Activated naive CD4-positive, alpha-beta T cell treated with anti-CD3 and anti-CD28 coated beads for 36 hours (primary cell): ENCODE results near the gene PSMD13. TPM values are rescaled to one million over a fixed set of nuclear protein-coding genes. Genes with fewer than 3 reads are reported as not detected.

Source experiments
- CTCF ChIA-PET: fragments of 350-600 bp; sonication (Branson Sonifier 250); formaldehyde crosslinking; loops from one replicate; lab custom pipeline; 2021; ENCODE audit warnings: antibody characterized with exemption; lab: Charles Lee
- DNase-seq: peaks from one replicate; pipeline ENCODE4 v3.0.0-alpha.2; 2020
- H3K27ac Mint-ChIP-seq: one replicate; pipeline ENCODE4 v1.8.0; 2021; ENCODE audit warnings: mild to moderate bottlenecking, mixed read lengths
- H3K27me3 Mint-ChIP-seq: one replicate; pipeline ENCODE4 v1.8.0; 2021; ENCODE audit warnings: low read depth, mixed read lengths
- H3K36me3 Mint-ChIP-seq: one replicate; pipeline ENCODE4 v1.8.0; 2021; ENCODE audit warnings: low read depth, mixed read lengths
- H3K4me1 Mint-ChIP-seq: one replicate; pipeline ENCODE4 v1.8.0; 2021; ENCODE audit warnings: low read depth, mixed read lengths
- H3K4me3 Mint-ChIP-seq: one replicate; pipeline ENCODE4 v1.8.0; 2021; ENCODE audit warnings: mild to moderate bottlenecking, moderate library complexity, mixed read lengths
- H3K9me3 Mint-ChIP-seq: one replicate; pipeline ENCODE4 v1.8.0; 2021; ENCODE audit warnings: mixed read lengths
- intact Hi-C: fragments of 100-400 bp; cut with micrococcal nuclease; formaldehyde crosslinking; loops from one replicate; pipeline ENCODE4 v1.15.1; 2023
- total RNA-seq, 2 experiments: library from RNA; stranded (reverse); gene quantifications; one replicate each; pipeline ENCODE4 v1.2.3, GENCODE V29; 2021

The PSMD13 gene
- total RNA-seq, 2 experiments from 2014 or later: 206 to 210 TPM

DNA sequence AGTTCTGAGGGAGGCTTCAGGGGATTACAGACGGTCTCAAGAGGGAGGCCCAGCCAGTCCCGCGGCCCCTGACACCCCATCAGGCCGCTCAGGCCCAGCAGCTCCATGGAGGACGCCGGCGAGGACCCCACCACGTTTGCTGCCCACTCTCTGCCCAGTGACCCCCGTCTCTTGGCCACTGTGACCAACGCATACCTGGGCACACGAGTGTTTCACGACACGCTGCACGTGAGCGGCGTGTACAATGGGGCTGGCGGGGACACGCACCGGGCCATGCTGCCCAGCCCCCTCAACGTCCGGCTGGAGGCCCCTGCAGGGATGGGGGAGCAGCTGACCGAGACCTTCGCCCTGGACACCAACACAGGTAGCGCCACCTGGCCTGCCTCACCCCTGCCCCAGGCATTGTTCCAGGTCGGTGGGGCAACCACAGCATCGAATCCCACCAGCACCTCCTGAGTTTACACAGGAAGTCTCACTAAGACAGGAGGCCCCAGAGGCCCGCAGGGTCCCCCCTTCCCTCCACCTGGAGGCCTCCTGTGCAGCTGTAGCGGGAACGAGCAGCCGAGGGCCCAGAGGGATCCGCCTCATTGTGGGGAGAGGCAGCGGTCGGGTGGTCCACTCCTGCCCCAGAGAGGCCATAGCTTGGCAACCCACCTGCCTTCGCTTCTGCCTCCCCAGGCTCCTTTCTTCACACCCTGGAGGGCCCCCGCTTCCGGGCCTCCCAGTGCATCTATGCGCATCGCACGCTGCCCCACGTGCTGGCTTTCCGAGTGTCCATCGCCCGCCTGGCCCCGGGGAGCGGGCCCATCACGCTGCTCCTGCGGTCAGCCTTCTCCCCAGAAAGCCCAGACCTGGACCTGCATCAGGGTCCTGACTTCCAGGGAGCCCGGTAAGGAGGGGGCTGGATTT is 53.2 kb downstream of the PSMD13 start:
- CTCF ChIA-PET: interaction anchor here (1.0 to 4.2 kb wide), 2 partner anchors 15 to 39 kb away, joined by 3 to 12 read pairs; no protein-coding TSS in a partner anchor
- H3K4me1 Mint-ChIP-seq: peaks cover 33% of the 10 kb centered on the region
- H3K27ac Mint-ChIP-seq: peak overlapping the region; percentile 73
- no peak for DNase-seq
- H3K27me3 Mint-ChIP-seq: peaks cover 2% of the 10 kb centered on the region
- H3K36me3 Mint-ChIP-seq: peaks cover 19% of the 10 kb centered on the region
- intact Hi-C loops: loop anchor here (1.0 to 5.0 kb wide), 3 partner anchors 9 to 83 kb away; partner anchors contain the start of genes BET1L and RIC8A
- peak overlapping the region; percentile 72 for H3K4me3 Mint-ChIP-seq
- no peaks in the 10 kb centered on the region for H3K9me3 Mint-ChIP-seq

DNA sequence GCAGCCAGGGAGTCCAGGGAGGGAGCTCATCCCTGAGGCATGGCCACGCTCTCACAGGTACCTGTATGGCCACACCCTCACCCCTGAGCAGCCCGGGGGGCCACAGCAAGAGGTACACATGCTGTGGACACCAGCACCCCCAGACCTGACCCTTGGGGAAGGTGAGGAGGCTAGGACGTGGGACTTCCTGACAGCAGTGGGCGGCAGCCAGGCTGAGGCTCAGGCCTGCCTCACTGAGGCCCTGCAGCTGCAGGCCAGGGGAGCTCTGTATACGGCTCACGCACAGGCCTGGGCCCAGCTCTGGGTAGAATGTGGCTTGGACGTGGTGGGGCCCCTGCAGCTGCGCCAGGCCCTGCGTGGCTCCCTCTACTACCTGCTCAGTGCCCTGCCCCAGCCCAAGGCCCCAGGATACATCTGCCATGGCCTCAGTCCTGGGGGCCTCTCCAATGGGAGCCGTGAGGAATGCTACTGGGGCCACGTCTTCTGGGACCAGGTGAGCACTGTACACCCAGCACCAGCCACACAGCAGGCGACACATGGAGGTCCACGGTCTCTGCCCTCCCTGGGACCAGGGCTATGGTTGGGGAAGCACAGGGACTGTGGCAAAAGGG is 54.0 kb downstream of the PSMD13 start:
- intact Hi-C loops: no loop called here
- Mint-ChIP-seq H3K4me1 (peaks cover 28% of the 10 kb centered on the region), H3K9me3 (no peaks in the 10 kb centered on the region), H3K36me3 (peaks cover 19% of the 10 kb centered on the region), H3K27me3 (peaks cover 2% of the 10 kb centered on the region), H3K27ac (peak overlapping the region; percentile 44), H3K4me3 (peak overlapping the region; percentile 72)
- CTCF ChIA-PET: interaction anchor here (1.0 to 4.2 kb wide), 2 partner anchors 14 to 40 kb away, joined by 3 to 12 read pairs; no protein-coding TSS in a partner anchor
- no peak for DNase-seq

DNA sequence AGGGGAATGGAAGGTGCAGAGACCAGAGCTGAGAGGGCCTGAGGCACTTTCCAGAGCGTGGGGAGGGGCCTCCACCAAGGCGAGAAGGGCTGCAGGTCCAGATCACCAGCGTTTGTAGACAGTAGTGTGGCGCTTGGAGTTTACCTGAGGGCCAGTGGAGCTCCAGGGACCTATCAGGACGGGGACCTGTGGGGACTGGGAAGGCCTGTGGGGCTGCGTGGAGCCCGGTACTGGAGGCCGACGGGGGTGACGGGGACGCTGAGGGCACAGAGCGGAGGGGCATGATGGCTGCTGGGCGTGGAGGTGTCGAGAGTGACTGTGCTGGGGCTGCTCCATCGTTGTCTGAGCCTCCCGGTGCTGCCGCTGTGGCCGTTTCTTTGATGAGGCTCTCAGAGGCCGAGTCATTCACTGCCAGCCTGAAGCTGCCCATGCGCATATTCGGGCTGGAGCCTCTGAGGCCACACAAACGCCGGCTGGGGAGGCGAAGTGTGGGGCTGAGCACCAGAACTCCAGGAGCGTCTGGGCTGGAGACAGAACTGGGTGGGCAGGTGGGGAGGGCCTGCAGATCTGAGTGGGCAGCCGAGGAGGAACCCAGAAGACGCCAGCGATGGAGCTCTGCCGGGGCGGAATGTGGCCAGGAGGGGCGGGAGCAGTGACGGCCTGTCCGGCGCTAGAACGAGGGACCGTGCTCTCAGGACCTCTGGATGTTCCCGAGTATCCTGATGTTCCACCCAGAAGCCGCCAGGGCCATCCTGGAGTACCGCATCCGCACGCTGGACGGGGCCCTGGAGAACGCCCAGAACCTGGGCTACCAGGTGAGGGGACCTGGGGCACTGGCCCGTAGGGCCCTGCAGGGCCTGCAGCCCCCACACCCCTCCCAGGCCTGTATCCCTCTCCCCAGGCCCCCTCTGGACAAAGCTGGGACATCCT is 54.8 kb downstream of the PSMD13 start:
- Mint-ChIP-seq H3K27ac (peak overlapping the region; percentile 44), H3K4me3 (peak overlapping the region; percentile 8), H3K9me3 (no peaks in the 10 kb centered on the region), H3K36me3 (peaks cover 19% of the 10 kb centered on the region), H3K27me3 (peaks cover 2% of the 10 kb centered on the region), H3K4me1 (peaks cover 21% of the 10 kb centered on the region)
- CTCF ChIA-PET: no interaction called here
- no peak for DNase-seq
- intact Hi-C loops: no loop called here

DNA sequence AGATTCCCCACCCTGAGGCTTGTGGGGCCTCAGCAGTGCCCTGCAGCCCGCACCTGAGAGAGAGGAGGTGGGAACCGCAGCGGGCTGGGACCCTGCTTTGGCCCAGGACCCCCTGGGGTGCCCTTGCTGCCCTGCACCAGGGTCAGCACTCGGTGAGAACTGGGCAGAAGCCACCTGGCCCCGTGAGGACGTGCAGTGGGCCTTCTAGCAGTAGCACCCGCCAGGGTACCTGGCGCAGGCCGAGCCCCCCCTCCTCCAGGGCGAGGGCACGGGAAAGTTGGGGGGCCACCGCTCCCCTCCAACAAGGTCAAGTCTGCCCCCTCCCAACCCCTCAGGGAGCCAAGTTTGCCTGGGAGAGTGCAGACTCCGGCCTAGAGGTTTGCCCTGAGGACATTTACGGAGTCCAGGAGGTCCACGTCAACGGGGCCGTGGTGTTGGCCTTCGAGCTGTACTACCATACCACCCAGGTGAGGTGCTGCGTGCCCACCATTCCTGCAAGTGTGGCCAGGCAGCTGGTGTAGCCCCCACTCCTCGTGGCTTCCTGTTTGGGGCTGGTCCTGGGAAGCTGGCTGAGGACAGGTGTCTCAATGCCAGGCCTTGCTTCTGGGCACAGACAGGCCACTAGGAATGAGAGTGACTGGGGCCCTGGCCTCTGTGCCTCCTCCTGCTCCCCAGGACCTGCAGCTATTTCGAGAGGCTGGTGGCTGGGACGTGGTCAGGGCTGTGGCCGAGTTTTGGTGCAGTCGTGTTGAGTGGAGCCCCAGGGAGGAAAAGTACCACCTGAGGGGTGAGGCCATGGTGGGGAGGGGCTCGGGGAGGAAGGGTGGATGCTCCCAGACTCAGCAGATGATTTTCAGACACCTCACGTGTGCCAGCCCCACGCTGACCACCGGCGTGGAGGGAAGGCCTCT is 55.7 kb downstream of the PSMD13 start:
- Mint-ChIP-seq H3K27me3 (peaks cover 2% of the 10 kb centered on the region), H3K36me3 (peaks cover 19% of the 10 kb centered on the region), H3K4me3 (no peak overlapping the region), H3K27ac (no peak overlapping the region), H3K4me1 (peaks cover 17% of the 10 kb centered on the region), H3K9me3 (no peaks in the 10 kb centered on the region)
- DNase-seq: no peak
- CTCF ChIA-PET: no interaction called here
- intact Hi-C loops: no loop called here

DNA sequence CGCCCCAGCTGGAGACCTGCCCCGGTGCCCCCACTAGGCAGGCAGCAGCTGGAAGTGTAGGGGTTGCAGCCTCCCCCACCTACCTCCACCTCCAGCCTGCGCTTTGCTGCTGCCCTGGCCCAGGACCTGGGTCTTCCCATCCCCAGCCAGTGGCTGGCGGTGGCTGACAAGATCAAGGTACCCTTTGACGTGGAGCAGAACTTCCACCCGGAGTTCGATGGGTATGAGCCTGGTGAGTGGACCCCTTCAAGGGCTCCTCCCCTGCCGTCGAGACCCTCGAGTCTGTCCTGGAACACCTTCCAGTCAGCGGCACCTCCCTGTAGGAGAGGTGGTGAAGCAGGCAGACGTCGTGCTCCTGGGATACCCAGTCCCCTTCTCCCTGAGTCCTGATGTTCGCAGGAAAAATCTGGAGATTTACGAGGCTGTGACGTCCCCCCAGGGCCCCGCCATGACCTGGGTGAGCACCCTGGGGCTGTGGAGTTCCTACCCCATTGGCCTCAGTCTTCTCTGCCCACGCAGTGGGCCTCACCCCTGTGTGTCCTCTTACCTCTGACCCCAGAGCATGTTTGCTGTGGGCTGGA is 56.6 kb downstream of the PSMD13 start:
- Mint-ChIP-seq H3K9me3 (no peaks in the 10 kb centered on the region), H3K27me3 (no peaks in the 10 kb centered on the region), H3K4me3 (no peak overlapping the region), H3K27ac (no peak overlapping the region), H3K36me3 (peaks cover 12% of the 10 kb centered on the region), H3K4me1 (peaks cover 18% of the 10 kb centered on the region)
- CTCF ChIA-PET: interaction anchor here (0.8 to 1.0 kb wide), 2 partner anchors 11 to 86 kb away, joined by 3 read pairs; partner anchors contain the start of genes BET1L and RIC8A
- no peak for DNase-seq
- intact Hi-C loops: no loop called here

DNA sequence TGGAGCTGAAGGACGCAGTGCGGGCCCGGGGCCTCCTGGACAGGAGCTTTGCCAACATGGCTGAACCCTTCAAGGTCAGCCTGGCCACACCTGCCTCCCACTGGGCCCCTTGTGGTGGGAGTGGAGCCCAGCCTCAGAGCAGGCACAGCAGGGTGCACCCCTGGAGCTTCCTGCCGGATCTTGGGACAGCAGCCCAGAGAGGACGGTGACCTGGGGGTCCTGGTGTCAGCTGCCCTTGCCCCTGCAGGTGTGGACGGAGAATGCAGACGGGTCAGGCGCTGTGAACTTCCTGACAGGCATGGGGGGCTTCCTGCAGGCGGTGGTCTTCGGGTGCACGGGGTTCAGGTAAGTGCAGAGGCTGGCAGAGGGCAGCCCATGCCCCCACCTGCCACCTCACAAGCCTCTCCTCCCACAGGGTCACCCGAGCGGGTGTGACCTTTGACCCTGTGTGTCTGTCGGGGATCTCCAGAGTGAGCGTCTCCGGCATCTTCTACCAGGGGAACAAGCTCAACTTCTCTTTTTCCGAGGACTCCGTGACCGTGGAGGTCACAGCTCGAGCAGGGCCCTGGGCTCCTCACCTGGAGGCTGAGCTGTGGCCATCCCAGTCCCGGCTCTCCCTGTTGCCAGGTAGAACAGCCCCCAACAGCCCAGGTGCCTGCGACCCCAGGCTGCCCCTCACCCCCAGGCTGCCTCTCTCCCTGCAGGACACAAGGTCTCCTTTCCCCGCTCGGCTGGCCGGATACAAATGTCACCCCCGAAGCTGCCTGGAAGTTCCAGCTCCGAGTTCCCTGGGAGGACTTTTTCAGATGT is 57.3 kb downstream of the PSMD13 start:
- intact Hi-C loops: no loop called here
- H3K9me3 Mint-ChIP-seq: no peaks in the 10 kb centered on the region
- H3K4me1 Mint-ChIP-seq: peaks cover 19% of the 10 kb centered on the region
- H3K4me3 Mint-ChIP-seq: no peak overlapping the region
- peaks cover 12% of the 10 kb centered on the region for H3K36me3 Mint-ChIP-seq
- DNase-seq: no peak
- no peaks in the 10 kb centered on the region for H3K27me3 Mint-ChIP-seq
- CTCF ChIA-PET: interaction anchor here (0.8 to 1.5 kb wide), 4 partner anchors 11 to 87 kb away, joined by 3 to 5 read pairs (median 3); partner anchors contain the start of genes BET1L and RIC8A
- no peak overlapping the region for H3K27ac Mint-ChIP-seq

DNA sequence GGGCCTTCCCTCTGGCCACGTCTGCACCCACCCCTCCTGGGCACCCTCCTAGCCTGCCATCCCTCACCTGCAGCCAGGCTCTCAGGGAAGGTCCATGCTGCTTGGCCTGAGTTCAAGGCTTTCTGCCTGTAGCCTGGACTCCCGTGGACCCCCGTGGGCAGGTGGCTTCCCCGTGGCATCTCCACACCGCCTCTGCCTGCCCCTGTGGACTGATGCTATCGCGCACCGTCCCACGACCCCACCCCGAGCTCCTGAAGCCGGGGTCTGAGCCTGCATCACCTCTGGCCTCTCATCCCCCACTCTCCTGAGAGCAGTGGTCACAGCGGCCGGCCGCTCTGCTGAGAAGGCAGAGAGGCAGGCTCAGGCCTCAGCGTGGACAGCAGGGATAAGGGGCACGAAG is 58.0 kb downstream of the PSMD13 start:
- CTCF ChIA-PET: interaction anchor here (0.6 to 1.5 kb wide), 3 partner anchors 11 to 447 kb away, joined by 3 to 5 read pairs (median 4); no protein-coding TSS in a partner anchor
- H3K4me1 Mint-ChIP-seq: peaks cover 19% of the 10 kb centered on the region
- H3K27ac Mint-ChIP-seq: no peak overlapping the region
- DNase-seq: no peak
- H3K36me3 Mint-ChIP-seq: peaks cover 8% of the 10 kb centered on the region
- intact Hi-C loops: no loop called here
- no peaks in the 10 kb centered on the region for H3K9me3 Mint-ChIP-seq
- H3K4me3 Mint-ChIP-seq: no peak overlapping the region
- H3K27me3 Mint-ChIP-seq: no peaks in the 10 kb centered on the region

DNA sequence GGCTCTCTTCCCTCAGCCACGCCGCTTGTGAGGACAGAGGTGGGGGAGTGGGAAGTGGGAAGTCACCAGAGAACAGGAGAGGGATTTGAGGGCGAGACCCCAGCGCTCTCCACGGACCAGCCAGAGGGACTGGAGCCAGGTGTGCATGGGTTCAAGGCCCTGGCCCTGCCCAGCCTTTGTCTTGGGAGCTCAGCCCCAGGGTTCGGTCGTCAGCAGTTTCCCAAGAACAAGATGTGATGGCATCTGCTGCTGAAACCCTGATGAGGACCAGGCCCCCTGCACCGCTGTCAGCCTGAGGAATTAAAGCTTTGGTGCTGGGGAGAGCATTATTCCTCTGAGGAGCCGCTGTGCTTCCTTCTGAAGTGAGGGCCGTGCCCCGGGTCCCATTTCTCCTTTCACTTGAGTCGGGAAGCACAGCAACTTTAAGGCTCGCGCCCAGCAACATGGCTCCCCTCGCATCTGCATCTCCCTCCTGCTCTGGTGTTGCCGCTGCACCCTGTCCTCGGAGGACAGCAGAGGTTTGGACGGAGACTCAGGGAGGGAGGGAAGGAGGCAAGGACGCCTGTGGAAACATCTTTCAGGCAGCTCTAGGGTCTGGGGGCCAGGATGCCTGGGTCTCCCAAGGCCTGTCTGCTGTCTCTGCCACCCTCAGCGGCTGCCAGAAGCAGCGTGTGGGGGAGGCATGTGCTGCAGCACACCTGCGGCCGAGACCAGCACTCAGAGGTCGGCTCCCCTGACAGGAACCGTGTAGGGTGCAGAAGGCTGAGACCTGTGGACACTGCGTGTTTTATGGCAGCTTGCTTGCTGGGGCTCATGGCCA is 58.8 kb downstream of the PSMD13 start:
- no peak overlapping the region for H3K4me3 Mint-ChIP-seq
- DNase-seq: no peak
- H3K27ac Mint-ChIP-seq: peak overlapping the region; percentile 13
- CTCF ChIA-PET: interaction anchor here (0.6 to 1.5 kb wide), 2 partner anchors 45 to 446 kb away, joined by 3 to 4 read pairs; no protein-coding TSS in a partner anchor
- H3K9me3 Mint-ChIP-seq: no peaks in the 10 kb centered on the region
- intact Hi-C loops: no loop called here
- H3K27me3 Mint-ChIP-seq: peaks cover 4% of the 10 kb centered on the region
- H3K4me1 Mint-ChIP-seq: peaks cover 21% of the 10 kb centered on the region
- H3K36me3 Mint-ChIP-seq: peaks cover 5% of the 10 kb centered on the region

DNA sequence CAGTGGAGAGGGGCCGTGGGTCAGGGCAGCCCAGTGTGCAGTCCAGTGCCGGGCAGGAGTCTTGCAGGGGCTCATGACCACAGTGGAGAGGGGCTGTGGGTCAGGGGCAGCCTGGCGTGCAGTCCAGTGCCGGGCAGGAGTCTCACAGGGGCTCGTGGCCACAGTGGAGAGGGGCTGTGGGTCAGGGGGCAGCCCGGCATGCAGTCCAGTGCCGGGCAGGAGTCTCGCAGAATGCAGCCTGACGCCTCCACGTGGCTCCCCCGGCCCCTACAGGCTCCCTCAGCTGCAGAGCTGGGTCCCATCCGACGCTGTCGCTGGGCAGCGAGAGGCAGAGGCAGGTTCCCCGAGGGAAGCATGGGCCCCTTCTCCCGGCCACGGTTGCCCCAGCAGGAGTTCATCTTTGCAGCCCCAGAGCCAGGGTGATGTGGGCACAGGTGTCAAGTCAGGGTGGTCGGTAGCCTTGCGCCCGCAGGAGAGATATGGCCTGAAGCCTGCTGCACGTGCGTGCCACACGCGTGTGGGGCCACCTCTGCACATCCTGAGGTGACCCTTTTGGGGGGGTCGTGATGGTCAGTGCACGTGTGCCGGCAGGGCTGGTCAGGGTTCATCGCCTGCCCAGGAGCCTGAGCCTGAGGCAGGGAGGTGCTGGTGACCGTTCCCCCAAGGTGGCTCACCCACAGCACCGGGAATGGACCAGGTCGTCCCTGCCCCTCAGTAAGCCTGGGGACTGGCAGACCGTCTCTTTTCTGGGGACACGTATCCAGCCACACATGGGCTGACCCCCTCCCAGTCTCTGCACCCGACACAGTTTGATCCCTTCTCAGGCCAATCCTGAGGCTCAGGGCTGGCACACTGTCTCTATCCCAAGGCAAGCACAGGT is 59.6 kb downstream of the PSMD13 start:
- intact Hi-C loops: no loop called here
- Mint-ChIP-seq H3K4me3 (no peak overlapping the region), H3K27me3 (peaks cover 8% of the 10 kb centered on the region), H3K4me1 (peaks cover 18% of the 10 kb centered on the region), H3K27ac (no peak overlapping the region), H3K36me3 (peaks cover 2% of the 10 kb centered on the region), H3K9me3 (no peaks in the 10 kb centered on the region)
- CTCF ChIA-PET: no interaction called here
- DNase-seq: no peak
